HG03025 (cell line): ENCODE results near the gene AKR1C4.
"Not testable (repeated sequence)": the region's sequence is repeated elsewhere in the genome, so short reads cannot be mapped to it uniquely, and the experiment has no call there.

ENCODE experiments used
- ATAC-seq: cut with Tn5 transposase; IDR thresholded peaks from one replicate; pipeline ENCODE4 v1.9.1; 2021; ENCODE audit warnings: mild to moderate bottlenecking, moderate library complexity; ENCODE audit not compliant: unreplicated experiment, low FRiP score

Gene AKR1C4

DNA sequence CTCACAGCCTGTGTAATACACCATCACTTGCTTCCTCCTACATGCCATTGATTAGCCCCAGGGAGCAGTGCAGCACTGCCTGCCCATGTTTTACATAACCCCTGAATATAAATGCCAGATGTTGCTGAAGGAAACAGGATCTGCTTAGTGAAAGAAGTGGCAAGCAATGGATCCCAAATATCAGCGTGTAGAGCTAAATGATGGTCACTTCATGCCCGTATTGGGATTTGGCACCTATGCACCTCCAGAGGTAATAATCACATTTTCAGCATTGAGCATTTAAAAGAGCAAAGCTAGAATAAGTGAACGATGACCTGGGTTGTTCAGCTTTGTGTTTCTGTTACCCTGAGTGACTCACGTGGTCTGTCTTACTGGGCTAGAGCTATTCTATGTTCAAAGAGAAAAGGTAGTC, at the start of gene AKR1C4:
Gene AKR1C4, plus strand, starts transcription at position 136 of the 412 bp plus-strand sequence. Its CDS starts 31 bp downstream, at position 167.
- no peak for ATAC-seq

DNA sequence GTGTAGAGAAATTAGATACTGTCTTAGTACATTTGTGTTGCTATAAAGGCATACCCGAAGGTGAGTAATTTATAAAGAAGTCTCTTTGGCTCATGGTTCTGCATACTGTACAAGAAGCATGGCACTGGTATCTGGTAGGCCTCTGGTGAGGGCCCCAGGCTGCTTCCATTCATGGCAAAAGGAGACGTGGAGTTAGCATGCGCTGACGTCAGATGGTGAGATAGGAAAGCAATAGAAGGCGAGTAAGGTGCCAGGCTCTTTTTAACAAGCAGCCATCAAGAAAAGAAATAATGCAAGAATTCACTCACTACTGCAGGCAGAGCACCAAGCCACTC, 49.8 kb upstream of the AKR1C4 start:
- no peak for ATAC-seq

DNA sequence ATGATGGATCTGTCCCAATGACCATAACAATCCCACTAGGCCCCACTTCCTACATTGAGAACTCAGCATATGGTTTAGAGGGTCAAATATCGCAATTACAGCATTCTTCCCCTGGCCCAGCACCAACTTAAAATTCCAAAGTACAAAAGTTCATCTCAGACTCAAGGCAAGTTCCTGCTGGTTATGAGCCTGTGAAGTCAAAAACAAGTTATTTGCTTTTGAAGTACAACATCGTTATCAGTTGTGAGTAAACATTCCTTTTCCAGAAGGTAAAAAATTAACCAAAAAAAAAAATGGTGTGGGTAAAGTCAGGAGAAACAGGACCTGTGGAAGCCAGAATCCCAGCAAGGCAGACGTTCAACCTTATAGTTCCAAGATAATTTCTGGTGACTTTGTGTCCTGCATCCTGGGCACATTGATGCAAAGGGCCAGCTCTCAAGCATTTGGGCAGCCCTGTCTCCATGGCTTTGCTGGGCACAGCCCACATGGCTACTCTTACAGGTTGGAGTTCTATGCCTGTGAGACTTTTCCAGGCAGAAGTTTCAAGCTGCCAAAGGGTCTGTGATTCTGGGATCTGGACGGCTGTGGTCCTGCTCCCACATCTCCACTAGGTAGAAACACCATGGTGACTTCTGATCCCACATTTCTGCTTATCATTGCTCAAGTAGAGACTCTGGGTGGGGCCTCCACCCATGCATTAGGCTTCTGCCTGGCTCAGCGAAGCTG, 49.2 kb upstream of the AKR1C4 start:
- ATAC-seq: no peak

DNA sequence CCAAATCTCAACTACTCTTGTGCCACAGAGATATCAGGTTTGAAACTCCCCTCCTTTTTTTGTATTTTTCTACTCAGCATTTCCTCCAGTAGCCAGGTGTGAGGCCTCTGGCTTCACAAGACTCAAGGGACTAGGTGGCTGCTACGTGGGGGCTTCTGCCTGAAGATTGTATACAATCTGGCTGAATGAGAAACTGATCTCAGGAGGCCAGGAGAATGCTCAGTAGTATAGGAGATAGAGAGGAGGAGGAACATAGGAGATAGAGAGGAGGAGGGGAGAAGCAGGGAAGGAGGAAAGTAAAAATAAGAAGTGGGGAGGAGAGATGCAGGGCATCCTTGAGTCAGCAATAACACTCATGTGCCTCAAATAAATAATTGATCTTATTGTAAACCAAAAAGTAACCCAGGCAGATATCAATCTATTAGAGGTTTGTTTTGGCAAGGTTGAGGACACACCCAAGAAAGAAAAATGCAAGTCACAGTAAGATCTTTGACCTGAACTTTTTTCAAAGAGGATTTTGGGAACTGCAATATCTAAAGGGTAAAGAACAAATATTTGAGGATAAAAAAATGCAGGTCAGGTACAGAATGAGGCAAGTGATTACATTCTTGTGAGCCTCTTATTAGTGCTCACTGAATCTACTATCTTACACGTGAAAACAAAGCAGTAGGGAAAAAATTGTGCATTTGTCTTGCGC, 48.5 kb upstream of the AKR1C4 start:
- ATAC-seq: no peak

DNA sequence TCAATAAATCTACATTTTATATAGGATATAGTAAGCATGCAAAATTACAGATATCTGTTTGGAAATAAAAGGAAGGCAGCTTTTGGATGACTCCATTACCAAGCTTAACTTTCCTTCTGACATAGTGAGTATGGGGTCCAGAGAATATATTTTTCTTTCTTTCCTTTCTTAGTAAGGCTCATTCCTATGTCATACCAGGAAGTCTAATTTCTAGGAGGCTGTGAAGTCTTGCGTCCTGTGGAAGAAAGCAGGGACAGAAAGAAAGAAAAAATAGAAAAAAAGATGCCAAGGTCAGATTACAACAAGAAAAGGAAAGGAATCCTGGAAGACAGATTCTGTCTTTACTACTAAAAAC, 48.0 kb upstream of the AKR1C4 start:
- no peak for ATAC-seq

DNA sequence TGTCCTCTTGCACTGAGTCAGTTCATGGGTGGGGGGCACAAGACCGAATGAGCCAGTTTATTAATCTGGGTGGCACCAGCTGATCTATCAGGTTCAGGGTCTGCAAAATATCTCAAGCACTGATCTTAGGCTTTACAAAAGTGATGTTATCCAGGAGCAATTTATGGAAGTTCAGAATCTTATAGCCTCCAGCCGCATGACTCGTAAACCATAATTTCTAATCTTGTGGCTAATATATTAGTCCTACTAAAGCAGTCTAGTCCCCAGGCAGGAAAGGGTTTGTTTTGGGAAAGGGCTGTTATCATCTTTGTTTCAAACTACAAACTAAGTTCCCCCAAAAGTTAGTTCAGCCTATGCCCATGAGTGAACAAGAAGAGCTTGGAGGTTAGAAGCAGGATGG, 45.6 kb upstream of the AKR1C4 start:
- ATAC-seq: no peak

DNA sequence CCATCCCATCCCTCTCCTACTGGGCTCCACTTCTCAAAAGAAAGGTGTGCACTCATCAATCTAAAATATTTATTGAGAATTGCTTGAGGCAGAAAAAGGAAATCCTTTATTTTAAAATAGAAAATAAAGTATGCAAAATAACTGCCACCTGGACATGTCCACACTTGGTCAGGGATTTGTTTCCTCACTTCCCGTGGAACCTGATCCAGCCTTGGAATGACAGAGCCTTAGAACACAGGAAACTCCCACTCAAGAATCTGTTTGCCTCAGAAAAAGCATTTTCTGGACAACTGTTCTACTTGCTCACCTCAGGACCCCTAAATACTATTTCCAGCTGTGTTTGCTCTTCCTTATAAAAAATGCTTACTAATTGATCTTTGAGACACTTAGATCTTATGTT, 40.7 kb upstream of the AKR1C4 start:
- ATAC-seq: no peak

DNA sequence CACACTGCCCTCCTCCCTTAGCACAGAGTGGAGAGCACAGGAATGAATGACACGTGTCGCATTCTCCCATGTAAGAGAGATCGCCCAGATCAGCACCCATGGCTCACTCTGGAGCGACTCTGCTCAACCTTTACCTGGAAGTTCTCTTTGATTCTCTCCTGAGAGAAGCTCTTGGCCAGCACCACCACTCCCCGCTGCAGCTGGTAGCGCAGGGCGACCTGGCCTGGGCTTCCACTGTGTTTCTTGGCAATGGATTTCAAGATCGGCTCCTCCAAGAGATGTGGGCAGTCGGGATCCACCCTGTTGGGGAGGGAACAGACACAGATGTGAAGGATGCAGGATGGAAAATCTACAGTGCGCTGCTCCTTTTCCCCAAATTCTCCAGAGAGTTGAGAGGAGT, 39.1 kb upstream of the AKR1C4 start:
- no peak for ATAC-seq

DNA sequence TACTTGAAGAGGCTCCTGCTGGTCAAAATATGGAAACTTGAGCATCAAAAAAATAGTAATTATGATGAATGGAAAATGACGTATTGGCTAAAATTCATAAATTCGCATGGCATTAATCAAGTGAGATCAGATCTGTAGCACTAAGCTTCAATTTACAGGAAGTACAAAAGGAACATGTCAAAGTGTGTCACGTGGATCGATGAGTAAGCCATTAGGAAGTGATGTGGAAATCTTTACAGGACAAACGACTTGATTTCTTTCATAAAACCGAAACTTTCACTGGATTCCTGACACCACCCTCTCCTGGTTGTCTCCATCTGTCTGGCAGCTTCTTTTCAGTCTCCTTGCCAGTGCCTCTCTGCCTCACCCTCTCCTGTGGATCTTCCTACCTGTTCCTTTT, 37.5 kb upstream of the AKR1C4 start:
- ATAC-seq: no peak

DNA sequence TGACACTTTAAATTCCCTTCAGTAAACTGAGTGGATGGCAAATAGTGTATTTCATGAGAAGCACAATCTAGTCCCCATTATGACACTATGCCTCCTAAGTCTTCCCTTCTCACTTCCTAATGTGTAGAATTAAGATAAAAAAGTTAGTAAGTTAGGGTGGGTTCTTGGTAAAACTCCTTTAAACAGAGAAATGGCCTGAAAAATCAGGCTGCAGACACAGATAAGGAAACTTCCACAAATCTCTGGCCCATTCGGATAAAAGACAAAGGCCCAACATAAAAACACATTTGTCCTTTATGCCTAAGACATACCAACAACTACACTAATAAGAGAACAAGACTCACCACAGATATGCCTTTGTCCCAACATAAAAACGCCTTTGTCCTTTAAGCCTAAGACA, 33.1 kb upstream of the AKR1C4 start:
- ATAC-seq: no peak

DNA sequence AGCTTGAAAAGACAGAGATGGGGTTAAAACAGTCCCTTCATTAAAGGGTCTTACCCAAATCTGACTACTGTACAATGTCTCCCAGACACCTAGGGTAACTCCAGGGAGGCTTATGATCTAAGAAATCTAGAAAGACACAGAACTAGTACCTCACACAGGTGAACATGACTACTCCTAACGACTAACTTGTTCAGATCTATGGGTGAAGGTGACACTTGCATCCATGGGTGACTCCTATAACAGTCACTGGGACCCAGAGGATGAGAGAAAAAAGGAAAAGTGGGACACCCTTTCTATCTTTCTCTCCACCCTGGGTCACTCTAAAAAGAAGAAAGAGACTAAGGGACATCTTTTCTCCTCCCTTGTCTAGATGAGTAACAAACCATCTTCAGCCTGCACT, 30.9 kb upstream of the AKR1C4 start:
- no peak for ATAC-seq

DNA sequence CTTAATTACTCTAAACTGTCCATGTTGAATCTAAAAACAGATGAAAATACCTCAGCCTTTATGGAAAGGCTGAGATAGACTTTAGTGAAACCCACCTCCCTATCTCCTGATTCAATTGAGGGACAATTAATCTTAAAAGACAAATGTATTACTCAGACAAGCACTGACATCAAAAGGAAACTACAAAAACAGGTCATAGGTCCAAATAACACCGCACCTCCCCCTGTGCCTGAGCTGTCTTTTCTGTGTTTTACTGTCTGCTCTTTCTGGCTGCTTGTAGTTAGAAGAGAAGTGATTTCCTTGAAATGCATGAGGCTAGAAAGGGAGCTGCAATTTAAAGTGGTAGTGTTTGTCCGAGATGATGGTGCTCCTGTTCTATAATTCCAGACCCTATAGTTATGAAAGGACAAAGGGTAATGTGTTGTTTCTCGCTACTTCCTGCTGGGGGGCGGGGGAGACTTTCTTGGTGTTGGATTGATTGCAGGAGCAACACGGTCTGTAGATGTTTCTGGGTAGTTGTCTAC, 27.7 kb upstream of the AKR1C4 start:
- ATAC-seq: no peak

DNA sequence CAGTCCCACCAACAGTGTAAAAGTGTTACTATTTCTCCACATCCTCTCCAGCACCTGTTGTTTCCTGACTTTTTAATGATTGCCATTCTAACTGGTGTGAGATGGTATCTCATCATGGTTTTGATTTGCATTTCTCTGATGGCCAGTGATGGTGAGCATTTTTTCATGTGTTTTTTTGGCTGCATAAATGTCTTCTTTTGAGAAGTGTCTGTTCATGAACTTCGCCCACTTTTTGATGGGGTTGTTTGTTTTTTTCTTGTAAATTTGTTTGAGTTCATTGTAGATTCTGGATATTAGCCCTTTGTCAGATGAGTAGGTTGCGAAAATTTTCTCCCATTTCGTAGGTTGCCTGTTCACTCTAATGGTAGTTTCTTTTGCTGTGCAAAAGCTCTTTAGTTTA, 21.1 kb upstream of the AKR1C4 start:
- ATAC-seq: not testable (repeated sequence)

DNA sequence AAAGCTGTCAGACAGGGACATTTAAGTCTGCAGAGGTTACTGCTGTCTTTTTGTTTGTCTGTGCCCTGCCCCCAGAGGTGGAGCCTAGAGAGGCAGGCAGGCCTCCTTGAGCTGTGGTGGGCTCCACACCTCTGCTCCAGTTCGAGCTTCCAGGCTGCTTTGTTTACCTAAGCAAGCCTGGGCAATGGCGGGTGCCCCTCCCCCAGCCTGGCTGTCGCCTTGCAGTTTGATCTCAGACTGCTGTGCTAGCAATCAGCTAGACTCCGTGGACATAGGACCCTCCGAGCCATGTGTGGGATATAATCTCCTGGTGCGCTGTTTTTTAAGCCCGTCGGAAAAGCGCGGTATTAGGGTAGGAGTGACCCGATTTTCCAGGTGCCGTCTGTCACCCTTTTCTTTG, 16.1 kb upstream of the AKR1C4 start:
- not testable (repeated sequence) for ATAC-seq

DNA sequence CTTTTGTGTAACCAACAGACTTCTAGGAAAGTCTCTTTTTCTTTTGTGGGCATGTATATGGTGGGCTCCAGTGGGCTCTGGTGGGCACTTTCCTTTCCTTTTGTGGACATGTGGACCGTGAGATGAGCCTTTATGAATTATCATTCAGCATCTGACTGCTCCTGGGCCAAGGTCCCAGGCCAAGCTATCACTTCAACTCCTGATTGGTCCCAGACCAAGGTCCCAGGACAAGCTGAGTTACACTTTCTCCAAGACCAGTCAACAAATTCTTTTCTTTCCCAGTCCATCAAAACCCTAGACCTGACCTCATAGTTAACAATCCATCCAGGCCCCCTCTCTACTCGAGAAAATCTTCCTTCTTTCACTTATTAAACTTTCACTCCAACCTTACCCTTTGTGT, 12.7 kb upstream of the AKR1C4 start:
- ATAC-seq: no peak

DNA sequence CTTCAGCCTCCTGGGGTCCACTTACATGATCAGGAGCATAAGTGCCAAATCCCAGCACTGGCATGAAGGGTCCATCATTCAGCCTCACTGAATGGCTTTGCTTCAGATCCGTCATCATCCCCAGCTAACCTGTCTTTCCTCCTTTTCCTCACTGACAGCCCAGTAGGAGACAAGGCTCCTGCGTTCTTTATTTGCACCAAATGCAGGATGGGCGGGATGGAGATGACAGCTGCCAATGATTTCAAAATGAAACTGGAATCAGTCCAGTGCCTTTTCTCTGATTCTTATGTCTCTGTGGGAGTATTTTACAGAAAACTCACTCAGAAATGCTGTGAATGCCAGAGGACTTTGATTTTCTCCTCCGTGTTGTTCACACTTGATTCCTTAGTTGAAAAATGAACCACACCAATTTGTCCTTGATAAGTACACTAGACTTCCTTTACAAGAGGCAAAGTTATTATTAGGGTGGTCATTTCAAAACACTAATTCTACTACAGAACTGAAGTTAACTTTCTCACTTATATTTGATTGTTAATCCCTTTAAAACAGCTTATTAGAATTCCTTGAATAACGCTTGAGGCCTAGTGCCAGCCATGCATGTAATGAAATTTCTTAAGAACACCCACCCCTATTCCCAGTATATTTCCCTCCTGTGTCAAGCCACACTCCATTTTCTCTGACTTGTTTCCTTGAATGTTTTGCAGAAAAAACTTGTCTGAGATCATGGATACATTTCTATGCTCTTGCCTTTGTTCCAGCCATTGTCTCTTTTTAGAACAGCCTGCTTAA, 11.5 kb upstream of the AKR1C4 start, which contains the start of gene AKR1C8:
Gene AKR1C8, minus strand, starts transcription at position 164 of the 789 bp plus-strand sequence. Its CDS starts 46 bp downstream, at position 118.
- ATAC-seq: no peak

DNA sequence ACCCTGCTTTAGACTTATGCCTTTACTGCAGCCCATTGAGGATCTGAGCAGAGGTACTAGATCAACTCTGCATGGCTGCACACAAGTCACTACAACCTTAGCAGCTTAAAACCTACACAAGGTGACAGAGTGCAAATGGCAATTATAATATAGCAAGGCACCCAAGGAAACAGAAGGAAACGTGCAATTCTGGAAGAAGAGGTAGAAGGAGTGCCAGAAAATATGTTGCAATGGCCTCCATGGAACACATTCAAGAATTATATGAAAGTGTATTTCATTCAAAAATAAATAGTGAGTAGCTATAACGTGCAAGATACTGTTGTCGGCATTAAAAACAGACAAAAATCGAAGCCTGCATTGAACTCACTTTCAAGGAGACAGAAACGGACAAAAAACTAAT, 8.8 kb upstream of the AKR1C4 start:
- no peak for ATAC-seq

DNA sequence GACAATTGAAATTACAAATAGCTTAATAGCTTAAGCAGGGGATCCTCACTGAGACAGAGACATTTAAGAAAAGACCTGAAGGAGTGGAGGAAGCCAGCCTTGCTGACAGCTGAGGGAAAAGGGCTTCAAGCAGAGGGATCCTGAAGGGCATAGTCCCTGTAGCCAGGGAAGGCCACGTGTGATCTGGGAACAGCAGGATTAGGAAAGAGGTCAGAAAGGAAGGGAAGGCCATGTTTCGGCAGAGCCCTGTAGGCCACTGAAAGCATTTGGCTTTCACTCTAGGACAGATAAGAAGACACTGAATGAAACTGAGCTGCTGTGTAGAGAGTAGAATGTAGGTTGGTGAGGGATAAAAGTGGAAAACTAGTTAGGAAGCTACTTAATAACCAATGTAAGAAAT, 8.3 kb upstream of the AKR1C4 start:
- no peak for ATAC-seq

DNA sequence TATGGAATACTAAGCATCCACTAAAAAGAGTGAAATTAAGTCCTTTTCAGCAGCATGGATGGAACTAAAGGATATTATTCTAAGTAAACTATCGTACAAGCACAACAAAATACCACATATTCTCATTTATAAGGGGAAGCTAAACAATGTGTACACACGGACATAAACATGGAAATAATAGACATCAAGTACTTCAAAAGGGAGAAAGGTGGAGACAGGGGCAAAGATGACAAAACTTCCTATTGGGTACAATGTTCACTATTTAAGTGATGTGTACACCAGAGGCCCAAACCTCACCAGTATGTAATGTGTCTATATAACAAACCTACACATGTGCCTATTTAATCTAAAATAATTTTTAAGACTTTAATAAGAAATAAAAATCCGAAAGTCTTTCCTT, 2.2 kb upstream of the AKR1C4 start:
- ATAC-seq: no peak

DNA sequence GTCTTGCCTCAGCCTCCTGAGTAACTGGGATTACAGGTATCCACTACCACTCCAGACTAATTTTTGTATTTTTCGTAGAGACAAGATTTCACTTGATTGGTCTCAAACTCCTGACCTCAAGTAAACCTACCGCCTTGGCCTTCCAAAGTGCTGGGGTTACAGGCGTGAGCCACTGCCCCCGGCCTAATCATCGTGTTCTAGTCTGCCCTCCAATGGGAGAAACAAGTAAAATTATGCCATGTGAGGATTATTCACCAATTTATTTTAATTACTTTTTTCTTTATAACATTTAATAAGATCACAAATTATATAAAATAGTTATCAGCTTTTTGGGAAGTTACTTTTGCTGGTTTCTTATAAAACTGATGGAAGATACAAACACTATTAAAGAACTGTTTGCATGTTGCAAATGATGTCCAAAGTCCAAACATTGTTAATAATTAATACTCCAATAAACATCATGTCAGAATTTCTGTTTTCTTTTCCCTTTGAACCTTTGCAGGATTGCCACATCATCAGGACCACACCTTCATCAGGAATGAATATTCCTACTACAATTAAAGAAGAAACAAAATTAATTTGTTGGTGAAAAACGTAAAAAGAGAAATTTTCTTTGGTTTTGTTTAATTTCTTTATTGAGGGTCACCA, 786 bp upstream of the AKR1C4 start:
- no peak for ATAC-seq

DNA sequence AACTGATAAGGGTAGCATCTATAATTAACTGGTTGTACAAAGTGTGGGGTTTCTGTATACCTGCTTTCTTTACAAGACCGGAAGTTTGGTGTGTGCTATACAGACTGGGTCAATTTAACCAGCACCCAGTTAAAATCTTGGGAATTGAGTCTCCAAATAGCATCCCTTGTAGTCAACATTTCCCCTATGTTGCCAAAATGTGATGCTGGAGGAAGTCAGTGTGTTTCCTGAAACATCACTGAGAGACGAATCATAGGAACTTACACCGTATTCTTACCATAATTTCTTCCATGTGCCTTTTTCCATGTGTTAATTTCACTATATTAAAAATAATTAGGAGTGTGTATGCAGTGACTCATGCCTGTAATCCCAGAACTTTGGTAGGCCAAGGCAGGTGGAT, 1.7 kb downstream of the AKR1C4 start:
- no peak for ATAC-seq
